CMK (cell line): ENCODE measurements around the gene PSKH1.
A peak's percentile ranks its signal among the peaks of the same experiment; 100 is the strongest.

ENCODE experiments used
- DNase-seq: peaks from one replicate; pipeline ENCODE4 v3.0.0-alpha.2; 2010; ENCODE audit warnings: low read depth

PSKH1 gene

GRCh38 chr16:67865318-67865717, 27.7 kb upstream of the PSKH1 start:
- no peak for DNase-seq

- no peak for DNase-seq
Measured at GRCh38 chr16:67868290-67868689, 24.8 kb upstream of the PSKH1 start.

- DNase-seq: no peak
Measured at GRCh38 chr16:67869653-67870052, 23.4 kb upstream of the PSKH1 start.

GRCh38 chr16:67871256-67871655, 21.8 kb upstream of the PSKH1 start:
- no peak for DNase-seq

DNA sequence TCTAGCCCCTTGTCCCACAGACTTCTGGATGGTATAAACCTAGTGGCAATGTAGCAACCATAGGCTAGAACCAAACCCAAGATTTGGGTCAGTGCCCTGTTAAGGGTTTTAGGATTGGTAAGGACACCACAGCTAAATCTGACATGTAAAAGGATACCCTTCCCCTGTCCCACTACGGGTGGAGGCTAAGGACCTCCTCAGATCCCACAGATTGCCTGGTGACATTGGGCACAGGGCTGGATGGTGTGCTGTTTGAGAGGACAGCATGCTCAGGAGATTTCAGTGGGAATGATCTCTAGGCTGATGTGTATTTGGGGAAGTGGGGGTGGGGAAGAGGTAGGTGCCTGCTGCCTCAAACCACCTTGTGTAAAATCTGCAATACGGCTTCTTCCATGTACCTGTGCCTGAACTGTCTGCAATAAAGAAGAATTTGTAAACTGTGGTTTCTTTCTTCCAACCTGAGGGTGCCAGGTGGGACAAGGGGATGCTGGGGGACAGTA, 20.9 kb upstream of the PSKH1 start:
- DNase-seq: no peak

DNA sequence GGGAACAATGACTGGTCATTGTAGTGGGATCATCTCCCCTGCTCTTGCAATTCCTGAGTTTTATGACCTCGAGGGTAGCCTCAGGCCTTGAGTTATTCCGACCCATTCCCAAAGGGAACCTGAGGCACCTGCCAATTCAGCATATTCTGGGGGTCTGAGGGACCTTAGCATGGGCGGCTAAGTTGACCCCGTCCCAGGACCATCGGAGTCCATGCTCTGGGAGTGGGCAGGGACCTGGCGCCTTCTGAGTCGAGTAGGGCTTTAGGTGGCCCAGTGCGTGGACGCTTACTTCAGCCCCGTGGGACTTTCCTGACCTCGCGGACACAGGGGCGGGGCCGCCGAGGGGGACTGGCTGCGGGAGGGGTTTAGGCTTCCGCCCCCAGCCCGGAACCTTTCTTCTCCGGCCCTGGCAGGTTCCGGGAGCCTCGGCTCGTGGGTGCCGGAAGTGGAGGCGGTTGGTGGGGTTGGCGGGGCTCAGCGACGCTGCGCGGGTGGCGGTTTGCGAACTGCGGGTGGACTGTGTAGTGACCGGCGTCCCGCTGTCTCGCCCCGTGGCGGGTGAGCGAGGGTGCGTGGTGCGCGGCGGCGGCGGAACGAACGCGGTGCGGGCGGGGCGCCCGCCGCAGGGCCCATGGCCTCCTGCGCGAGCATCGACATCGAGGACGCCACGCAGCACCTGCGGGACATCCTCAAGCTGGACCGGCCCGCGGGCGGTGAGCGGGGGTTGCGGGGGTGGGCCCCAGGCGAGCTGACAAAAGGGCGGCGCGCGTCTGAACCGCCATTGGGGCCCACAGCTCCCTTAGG, 20.2 kb upstream of the PSKH1 start, which contains the start of gene EDC4:
Gene EDC4, plus strand, starts transcription at position 422 of the 804 bp plus-strand sequence. Its CDS starts 210 bp downstream, at position 632.
- DNase-seq: peak; percentile 74

- DNase-seq: no peak
Measured at GRCh38 chr16:67873435-67874370, 19.4 kb upstream of the PSKH1 start.

- DNase-seq: no peak
Measured at GRCh38 chr16:67874372-67874771, 18.7 kb upstream of the PSKH1 start.

GRCh38 chr16:67877064-67877463, 16.0 kb upstream of the PSKH1 start:
- DNase-seq: no peak

GRCh38 chr16:67878232-67878631, 14.8 kb upstream of the PSKH1 start:
- DNase-seq: no peak

GRCh38 chr16:67878846-67879245, 14.2 kb upstream of the PSKH1 start:
- no peak for DNase-seq

GRCh38 chr16:67879462-67879861, 13.6 kb upstream of the PSKH1 start:
- no peak for DNase-seq

GRCh38 chr16:67879936-67880335, 13.1 kb upstream of the PSKH1 start:
- no peak for DNase-seq

DNA sequence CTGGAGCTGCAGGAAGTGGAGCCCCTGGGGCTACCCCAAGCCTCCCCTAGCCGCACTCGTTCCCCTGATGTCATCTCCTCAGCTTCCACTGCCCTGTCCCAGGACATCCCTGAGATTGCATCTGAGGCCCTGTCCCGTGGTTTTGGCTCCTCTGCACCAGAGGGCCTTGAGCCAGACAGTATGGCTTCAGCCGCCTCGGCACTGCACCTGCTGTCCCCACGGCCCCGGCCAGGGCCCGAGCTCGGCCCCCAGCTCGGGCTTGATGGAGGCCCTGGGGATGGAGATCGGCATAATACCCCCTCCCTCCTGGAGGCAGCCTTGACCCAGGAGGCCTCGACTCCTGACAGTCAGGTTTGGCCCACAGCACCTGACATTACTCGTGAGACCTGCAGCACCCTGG, 12.5 kb upstream of the PSKH1 start:
- DNase-seq: no peak

GRCh38 chr16:67881621-67882161, 11.4 kb upstream of the PSKH1 start:
- no peak for DNase-seq

GRCh38 chr16:67882374-67883145, 10.5 kb upstream of the PSKH1 start:
- DNase-seq: no peak

DNA sequence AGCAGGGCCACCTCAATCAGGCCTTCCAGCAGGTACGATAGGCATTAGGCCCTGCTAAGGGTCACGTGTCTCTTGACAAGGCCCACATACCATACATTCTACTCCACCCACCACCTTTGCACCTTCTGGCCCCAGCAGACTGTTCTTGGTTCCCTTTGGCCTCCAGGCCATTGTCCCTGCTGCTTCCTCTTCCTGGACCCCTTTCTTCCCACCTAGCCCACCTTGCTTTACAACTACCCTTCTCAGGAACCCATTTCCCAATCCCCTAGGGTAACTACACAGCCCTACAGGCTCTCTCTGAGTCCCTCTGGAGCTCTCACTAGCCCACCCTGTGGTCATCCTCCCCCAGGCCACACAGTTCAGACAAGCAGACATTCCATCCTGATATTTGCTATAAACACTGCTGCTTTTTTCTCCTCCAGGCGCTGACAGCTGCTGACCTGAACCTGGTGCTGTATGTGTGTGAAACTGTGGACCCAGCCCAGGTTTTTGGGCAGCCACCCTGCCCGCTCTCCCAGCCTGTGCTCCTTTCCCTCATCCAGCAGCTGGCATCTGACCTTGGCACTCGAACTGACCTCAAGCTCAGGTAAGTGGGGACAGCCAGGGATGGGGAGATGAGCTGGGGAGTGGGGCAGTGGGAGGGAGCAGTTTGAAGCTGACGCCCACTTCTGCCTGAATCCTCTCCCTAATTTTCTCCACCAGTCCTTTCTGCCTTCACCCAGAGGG, 9.7 kb upstream of the PSKH1 start:
- no peak for DNase-seq

GRCh38 chr16:67883872-67884261, 9.2 kb upstream of the PSKH1 start:
- peak; percentile 22 for DNase-seq

- no peak for DNase-seq
Measured at GRCh38 chr16:67884684-67885083, 8.4 kb upstream of the PSKH1 start, which contains the start of gene NRN1L. TSS of gene NRN1L (plus strand) at chr16:67884885. CDS start at chr16:67884904, 19 bp downstream.

- DNase-seq: no peak
Measured at GRCh38 chr16:67885545-67885944, 7.5 kb upstream of the PSKH1 start.

GRCh38 chr16:67885976-67886375, 7.1 kb upstream of the PSKH1 start:
- DNase-seq: no peak
